ENCODE data around the gene DKK2.

DNA sequence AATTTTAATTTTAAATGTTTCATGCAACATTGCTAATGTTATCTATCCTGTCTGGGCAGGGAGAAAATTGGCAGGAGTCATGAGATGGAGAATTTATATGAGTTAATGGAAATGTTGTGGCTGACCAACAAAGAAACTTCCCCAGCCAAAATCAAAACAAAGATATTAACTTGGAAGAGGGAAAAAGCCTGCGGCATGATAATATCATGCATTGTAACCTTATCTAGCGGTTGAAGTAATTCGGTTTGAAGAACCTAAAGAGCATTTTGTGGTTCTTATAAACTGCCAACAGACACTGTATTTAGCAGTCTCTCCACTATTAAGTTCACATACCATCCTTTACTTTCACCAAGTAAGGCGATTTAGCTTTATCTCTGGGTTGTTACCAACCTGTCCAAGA is 42.3 kb downstream of the DKK2 start:
- TF ChIP-seq GABPA (IDR thresholded peaks at IDR 0.05; ENCODE audit: low read depth) (no peak), ZNF274 (IDR thresholded peaks at IDR 0.05; ENCODE audit: insufficient read depth, insufficient read length) (no peak), MYB (IDR thresholded peaks at IDR 0.05; ENCODE audit: borderline replicate concordance, low read depth, low read length) (no peak), JUNB (IDR thresholded peaks at IDR 0.05) (no peak), NFYB (IDR thresholded peaks at IDR 0.05; ENCODE audit: insufficient read depth, low read depth, low read length) (no peak), CEBPB (IDR thresholded peaks at IDR 0.05; ENCODE audit: borderline replicate concordance in 1 of 2, low read depth in 2 of 2, low read length in 2 of 2) (no peak)
- TF ChIP-seq, protein P1, sequence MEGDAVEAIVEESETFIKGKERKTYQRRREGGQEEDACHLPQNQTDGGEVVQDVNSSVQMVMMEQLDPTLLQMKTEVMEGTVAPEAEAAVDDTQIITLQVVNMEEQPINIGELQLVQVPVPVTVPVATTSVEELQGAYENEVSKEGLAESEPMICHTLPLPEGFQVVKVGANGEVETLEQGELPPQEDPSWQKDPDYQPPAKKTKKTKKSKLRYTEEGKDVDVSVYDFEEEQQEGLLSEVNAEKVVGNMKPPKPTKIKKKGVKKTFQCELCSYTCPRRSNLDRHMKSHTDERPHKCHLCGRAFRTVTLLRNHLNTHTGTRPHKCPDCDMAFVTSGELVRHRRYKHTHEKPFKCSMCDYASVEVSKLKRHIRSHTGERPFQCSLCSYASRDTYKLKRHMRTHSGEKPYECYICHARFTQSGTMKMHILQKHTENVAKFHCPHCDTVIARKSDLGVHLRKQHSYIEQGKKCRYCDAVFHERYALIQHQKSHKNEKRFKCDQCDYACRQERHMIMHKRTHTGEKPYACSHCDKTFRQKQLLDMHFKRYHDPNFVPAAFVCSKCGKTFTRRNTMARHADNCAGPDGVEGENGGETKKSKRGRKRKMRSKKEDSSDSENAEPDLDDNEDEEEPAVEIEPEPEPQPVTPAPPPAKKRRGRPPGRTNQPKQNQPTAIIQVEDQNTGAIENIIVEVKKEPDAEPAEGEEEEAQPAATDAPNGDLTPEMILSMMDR (IDR thresholded peaks at IDR 0.05 in 2 of 3, conservative IDR thresholded peaks at IDR 0.05 in 1 of 3; ENCODE audit: control insufficient read depth in 2 of 3, extremely low read depth in 1 of 3, insufficient read depth in 1 of 3, low read depth in 3 of 3, low read length in 3 of 3), result no peak
- TF ChIP-seq, protein P2, sequence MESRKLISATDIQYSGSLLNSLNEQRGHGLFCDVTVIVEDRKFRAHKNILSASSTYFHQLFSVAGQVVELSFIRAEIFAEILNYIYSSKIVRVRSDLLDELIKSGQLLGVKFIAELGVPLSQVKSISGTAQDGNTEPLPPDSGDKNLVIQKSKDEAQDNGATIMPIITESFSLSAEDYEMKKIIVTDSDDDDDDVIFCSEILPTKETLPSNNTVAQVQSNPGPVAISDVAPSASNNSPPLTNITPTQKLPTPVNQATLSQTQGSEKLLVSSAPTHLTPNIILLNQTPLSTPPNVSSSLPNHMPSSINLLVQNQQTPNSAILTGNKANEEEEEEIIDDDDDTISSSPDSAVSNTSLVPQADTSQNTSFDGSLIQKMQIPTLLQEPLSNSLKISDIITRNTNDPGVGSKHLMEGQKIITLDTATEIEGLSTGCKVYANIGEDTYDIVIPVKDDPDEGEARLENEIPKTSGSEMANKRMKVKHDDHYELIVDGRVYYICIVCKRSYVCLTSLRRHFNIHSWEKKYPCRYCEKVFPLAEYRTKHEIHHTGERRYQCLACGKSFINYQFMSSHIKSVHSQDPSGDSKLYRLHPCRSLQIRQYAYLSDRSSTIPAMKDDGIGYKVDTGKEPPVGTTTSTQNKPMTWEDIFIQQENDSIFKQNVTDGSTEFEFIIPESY (IDR thresholded peaks at IDR 0.05), result no peak
- TF ChIP-seq, protein P3, sequence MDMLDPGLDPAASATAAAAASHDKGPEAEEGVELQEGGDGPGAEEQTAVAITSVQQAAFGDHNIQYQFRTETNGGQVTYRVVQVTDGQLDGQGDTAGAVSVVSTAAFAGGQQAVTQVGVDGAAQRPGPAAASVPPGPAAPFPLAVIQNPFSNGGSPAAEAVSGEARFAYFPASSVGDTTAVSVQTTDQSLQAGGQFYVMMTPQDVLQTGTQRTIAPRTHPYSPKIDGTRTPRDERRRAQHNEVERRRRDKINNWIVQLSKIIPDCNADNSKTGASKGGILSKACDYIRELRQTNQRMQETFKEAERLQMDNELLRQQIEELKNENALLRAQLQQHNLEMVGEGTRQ (IDR thresholded peaks at IDR 0.05; ENCODE audit: borderline replicate concordance, low read depth, low read length), result no peak

Measured in GM12878 (cell line).